IMR-90 (cell line): ENCODE results near the gene ZFTA. TPM values are rescaled to one million over a fixed set of nuclear protein-coding genes. Genes with fewer than 3 reads are reported as not detected.
"Not testable (repeated sequence)": the region's sequence is repeated elsewhere in the genome, so short reads cannot be mapped to it uniquely, and the experiment has no call there.

Experiments used
- ATAC-seq: fragments of 200-7000 bp; cut with Tn5 transposase; 2 replicates; pipeline ENCODE4 v1.9.1; 2020; ENCODE audit warnings: low read depth, mild to moderate bottlenecking, moderate library complexity
- BruUV-seq: library from RNA; stranded (reverse); fragments of 400-500 nt; replicated peaks from 2 replicates; lab custom pipeline; 2021; lab: Mats Ljungman, UMichigan
- CTCF ChIA-PET: fragments of 300-600 bp; formaldehyde crosslinking; extraction: SDS; loops from one replicate; lab custom pipeline; 2021; ENCODE audit warnings: antibody characterized with exemption; lab: Yijun Ruan, JAX
- POLR2A ChIA-PET: fragments of 300-600 bp; sonication (Branson Sonifier 250); formaldehyde crosslinking; loops from one replicate; lab custom pipeline; 2022; ENCODE audit warnings: antibody characterized with exemption; ENCODE audit not compliant: unreplicated experiment; lab: Charles Lee
- DNase-seq: peaks from one replicate; pipeline ENCODE4 v3.0.0; 2013
- H2AFZ ChIP-seq: replicated peaks from 2 replicates; pipeline ENCODE3; 2013; ENCODE audit warnings: low read length, mild to moderate bottlenecking; ENCODE audit not compliant: poor library complexity
- H2AK5ac ChIP-seq: 2 replicates; pipeline ENCODE4 v1.6.1; 2013; ENCODE audit warnings: low read depth, low read length, inconsistent platforms
- H2AK9ac ChIP-seq: replicated peaks from 2 replicates; pipeline ENCODE3; 2013; ENCODE audit warnings: mild to moderate bottlenecking, low read depth, low read length, moderate library complexity; ENCODE audit not compliant: poor library complexity
- H2BK120ac ChIP-seq: 2 replicates; pipeline ENCODE4 v1.6.1; 2013; ENCODE audit warnings: low read depth, low read length, inconsistent platforms
- H2BK15ac ChIP-seq: 3 replicates; pipeline ENCODE4 v1.6.1; 2013; ENCODE audit warnings: low read depth, low read length, inconsistent platforms
- H2BK20ac ChIP-seq: 2 replicates; pipeline ENCODE4 v1.6.1; 2013; ENCODE audit warnings: low read depth, mild to moderate bottlenecking, inconsistent platforms, low read length, moderate library complexity
- H2BK5ac ChIP-seq: 2 replicates; pipeline ENCODE4 v1.6.1; 2013; ENCODE audit warnings: mild to moderate bottlenecking, low read depth, low read length, inconsistent platforms; ENCODE audit not compliant: poor library complexity, severe bottlenecking
- H3K14ac ChIP-seq: replicated peaks from 2 replicates; pipeline ENCODE4 v1.6.1; 2013; ENCODE audit warnings: low read depth, low read length, inconsistent platforms
- H3K18ac ChIP-seq: 2 replicates; pipeline ENCODE4 v1.6.1; 2013; ENCODE audit warnings: low read depth, low read length, control low read depth
- H3K23ac ChIP-seq: 2 replicates; pipeline ENCODE4 v1.6.1; 2013; ENCODE audit warnings: low read depth, low read length, inconsistent platforms
- H3K27ac ChIP-seq: 2 replicates; pipeline ENCODE4 v1.5.1; 2013; ENCODE audit warnings: mild to moderate bottlenecking, control low read depth, low read length; ENCODE audit not compliant: insufficient read depth
- H3K27me3 ChIP-seq: 2 replicates; pipeline ENCODE4 v1.6.1; 2013; ENCODE audit warnings: low read length; ENCODE audit not compliant: control insufficient read depth, insufficient read depth
- H3K36me3 ChIP-seq: 2 replicates; pipeline ENCODE4 v1.6.1; 2013; ENCODE audit warnings: low read length, mixed read lengths; ENCODE audit not compliant: control insufficient read depth, insufficient read depth
- H3K4ac ChIP-seq: 2 replicates; pipeline ENCODE4 v1.6.1; 2013; ENCODE audit warnings: low read depth, low read length, inconsistent platforms
- H3K4me1 ChIP-seq: 2 replicates; pipeline ENCODE4 v1.6.1; 2013; ENCODE audit warnings: low read length, mixed read lengths; ENCODE audit not compliant: control insufficient read depth, insufficient read depth
- H3K4me2 ChIP-seq: 2 replicates; pipeline ENCODE4 v1.6.1; 2013; ENCODE audit warnings: low read depth, mild to moderate bottlenecking, control low read depth, low read length, moderate library complexity
- H3K4me3 ChIP-seq: 2 replicates; pipeline ENCODE4 v1.5.1; 2013; ENCODE audit warnings: low read depth, mild to moderate bottlenecking, control low read depth, low read length, moderate library complexity; ENCODE audit not compliant: insufficient read depth
- H3K56ac ChIP-seq: 2 replicates; pipeline ENCODE4 v1.6.1; 2013; ENCODE audit warnings: low read length, inconsistent platforms; ENCODE audit not compliant: insufficient read depth; ENCODE audit errors: extremely low read depth
- H3K79me1 ChIP-seq, 2 experiments: 2 replicates each; pipeline ENCODE4 v1.6.1; 2013; ENCODE audit warnings: low read length in 2 of 2, inconsistent platforms in 1 of 2, low read depth in 1 of 2
- H3K9ac ChIP-seq: 2 replicates; pipeline ENCODE4 v1.6.1; 2013; ENCODE audit warnings: low read depth, low read length, control low read depth
- H3K9me1 ChIP-seq: 2 replicates; pipeline ENCODE4 v1.6.1; 2013; ENCODE audit warnings: low read length, inconsistent platforms; ENCODE audit not compliant: insufficient read depth
- H3K9me3 ChIP-seq: 2 replicates; pipeline ENCODE4 v1.6.1; 2013; ENCODE audit warnings: low read length; ENCODE audit not compliant: control insufficient read depth, insufficient read depth
- H4K20me1 ChIP-seq: 2 replicates; pipeline ENCODE4 v1.6.1; 2013; ENCODE audit warnings: low read length, inconsistent platforms; ENCODE audit not compliant: insufficient read depth
- H4K5ac ChIP-seq: 2 replicates; pipeline ENCODE4 v1.6.1; 2013; ENCODE audit warnings: mild to moderate bottlenecking, low read depth, low read length, control low read depth
- H4K8ac ChIP-seq, 2 experiments: 2 replicates each; pipeline ENCODE4 v1.6.1; 2013; ENCODE audit warnings: low read depth in 2 of 2, low read length in 2 of 2, control low read depth in 1 of 2, inconsistent platforms in 1 of 2
- H4K91ac ChIP-seq: 2 replicates; pipeline ENCODE4 v1.6.1; 2013; ENCODE audit warnings: low read depth, low read length, inconsistent platforms; ENCODE audit not compliant: insufficient read depth
- CEBPB ChIP-seq: IDR thresholded peaks from 2 replicates; pipeline ENCODE4 v1.6.1; 2012; ENCODE audit warnings: low read depth, low read length, improper control_type of control experiment
- CTCF ChIP-seq: conservative IDR thresholded peaks from 2 replicates; pipeline ENCODE4 v1.5.1; 2012; ENCODE audit warnings: mild to moderate bottlenecking, low read depth, low read length, improper control_type of control experiment
- ELK1 ChIP-seq: fragments of 150-350 bp; IDR thresholded peaks from 2 replicates; pipeline ENCODE4 v1.6.1; 2016; ENCODE audit warnings: low read depth, mild to moderate bottlenecking, low read length, moderate library complexity, borderline replicate concordance
- WGBS, 2 experiments: methylation state at CpG; one replicate each; pipeline versions ENCODE4 v1.1.5 to v1.1.7; 2013; ENCODE audit warnings: missing lambda C conversion rate in 2 of 2; ENCODE audit not compliant: insufficient read length in 1 of 2; ENCODE audit errors: extremely low coverage in 2 of 2; 5-methylcytosine and 5-hydroxymethylcytosine counted together
- dilution Hi-C: fragments of 300-500 bp; cut with HindIII; formaldehyde crosslinking; loops from one replicate; pipeline ENCODE4 v1.14.3; 2018; ENCODE audit warnings: low sequenced_read_pairs; ENCODE audit not compliant: unreplicated experiment
- in situ Hi-C: fragments of 300-500 bp; cut with MboI; formaldehyde crosslinking; loops from 3 replicates; pipeline ENCODE4 v1.14.3; 2019; ENCODE audit warnings: low sequenced_read_pairs, inconsistent platforms, mixed read lengths
- intact Hi-C: fragments of 100-400 bp; cut with micrococcal nuclease; formaldehyde crosslinking; loops from 2 replicates; pipeline ENCODE4 v1.10.0; 2022
- polyA plus RNA-seq, 3 experiments: library from polyadenylated mRNA; depleted of rRNA; stranded (reverse); fragments of >200 nt; gene quantifications; 2 replicates each; pipeline ENCODE4 v1.2.3, GENCODE V29; 2012; ENCODE audit warnings: low replicate concordance in 1 of 3
- total RNA-seq: library from RNA; depleted of rRNA; stranded (reverse); fragments of >200 nt; gene quantifications from 2 replicates; pipeline ENCODE4 v1.2.3, GENCODE V29; 2012

The ZFTA gene
- total and polyA plus RNA-seq, 2 of the 4 experiments (the other 2 are of a cell fraction), result 5.4 to 8.1 TPM

- WGBS, 2 experiments, result no CpG with 5 or more reads among the region's 3 CpGs
- H3K56ac ChIP-seq, result no peak overlapping the region
- dilution Hi-C loops (no loop called here), in situ Hi-C loops (no loop called here), intact Hi-C loops (loop anchor here (5.0 kb wide), 1 partner anchor 334 kb away; no protein-coding TSS in a partner anchor)
- BruUV-seq, result no TSS peak
- CTCF ChIA-PET, result interaction anchor here (0.9 kb wide), 1 partner anchor 30 kb away, joined by 3 read pairs; no protein-coding TSS in a partner anchor
- no peak overlapping the region for H3K18ac ChIP-seq
- H3K36me3 ChIP-seq, result peaks cover 9% of the 10 kb centered on the region
- H3K4ac ChIP-seq, result no peak overlapping the region
- no peak overlapping the region for H3K4me3 ChIP-seq
- no peak overlapping the region for H2BK120ac ChIP-seq
- no peak for TF ChIP-seq CTCF
- TF ChIP-seq ELK1, result no peak
- TF ChIP-seq CEBPB, result no peak
- peaks cover 26% of the 10 kb centered on the region for H4K20me1 ChIP-seq
- no peak overlapping the region for H3K27ac ChIP-seq
- no peak overlapping the region for H2BK5ac ChIP-seq
- no peak overlapping the region for H3K23ac ChIP-seq
- H3K9me3 ChIP-seq, result no peaks in the 10 kb centered on the region
- no peak overlapping the region for H4K91ac ChIP-seq
- no peak overlapping the region for H3K4me2 ChIP-seq
- no peak overlapping the region for H4K8ac ChIP-seq
- H3K79me1 ChIP-seq, result peaks cover 13 to 40% of the 10 kb centered on the region in 2 experiments
- H3K14ac ChIP-seq, result no peak overlapping the region
- H2AK9ac ChIP-seq, result peak overlapping the region; percentile 20
- H3K9ac ChIP-seq, result no peak overlapping the region
- DNase-seq (no peak), ATAC-seq (no peak)
- H4K5ac ChIP-seq, result no peak overlapping the region
- H2AK5ac ChIP-seq, result no peak overlapping the region
- H3K27me3 ChIP-seq, result no peaks in the 10 kb centered on the region
- no peak overlapping the region for H2BK15ac ChIP-seq
- POLR2A ChIA-PET, result no interaction called here
- H3K9me1 ChIP-seq, result peaks cover 7% of the 10 kb centered on the region
- no peak overlapping the region for H2BK20ac ChIP-seq
- peaks cover 3% of the 10 kb centered on the region for H3K4me1 ChIP-seq
- no peak overlapping the region for H2AFZ ChIP-seq
Measured at GRCh38 chr11:63811522-63811921, 42.9 kb upstream of the ZFTA start.

GRCh38 chr11:63810383-63810782 is 41.8 kb upstream of the ZFTA start:
- WGBS, 2 experiments, result 96% methylated on average over 4 of the region's 11 CpGs; no CpG with 5 or more reads in 1 of the 2 experiments
- H3K9ac ChIP-seq, H3K4me2 ChIP-seq, H3K18ac ChIP-seq, H3K9me3 ChIP-seq, H2BK20ac ChIP-seq, POLR2A ChIA-PET, in situ Hi-C loops, H3K4me3 ChIP-seq, BruUV-seq, H2BK120ac ChIP-seq, H3K36me3 ChIP-seq, H3K27ac ChIP-seq, H2AFZ ChIP-seq, H3K4me1 ChIP-seq, H3K14ac ChIP-seq, H3K9me1 ChIP-seq, DNase-seq, H3K23ac ChIP-seq, H2BK5ac ChIP-seq, H2AK9ac ChIP-seq, H3K27me3 ChIP-seq, H4K91ac ChIP-seq, H2BK15ac ChIP-seq, H4K5ac ChIP-seq, H3K56ac ChIP-seq, H2AK5ac ChIP-seq, H3K4ac ChIP-seq, ATAC-seq, H4K8ac ChIP-seq, dilution Hi-C loops: not testable (repeated sequence)
- H4K20me1 ChIP-seq, result peaks cover 15% of the 10 kb centered on the region
- CTCF ChIA-PET, result interaction anchor here (0.6 to 0.7 kb wide), 2 partner anchors 136 to 267 kb away, joined by 3 to 4 read pairs; no protein-coding TSS in a partner anchor
- H3K79me1 ChIP-seq, result peaks cover 4 to 30% of the 10 kb centered on the region in 2 experiments; a peak in 2 of 4 replicates
- intact Hi-C loops, result loop anchor here (5.0 kb wide), 1 partner anchor 333 kb away; no protein-coding TSS in a partner anchor
